Ishikawa (cell line): ENCODE results near the gene PYDC2.

Experiments
- TAF1 ChIP-seq: IDR thresholded peaks from 2 replicates; pipeline ENCODE4 v1.6.1; 2012; ENCODE audit warnings: low read depth, mild to moderate bottlenecking
- TF ChIP-seq, protein P1 (sequence below): IDR thresholded peaks from 2 replicates; pipeline ENCODE4 v1.6.1; 2012; ENCODE audit warnings: low read depth, mild to moderate bottlenecking

DNA sequence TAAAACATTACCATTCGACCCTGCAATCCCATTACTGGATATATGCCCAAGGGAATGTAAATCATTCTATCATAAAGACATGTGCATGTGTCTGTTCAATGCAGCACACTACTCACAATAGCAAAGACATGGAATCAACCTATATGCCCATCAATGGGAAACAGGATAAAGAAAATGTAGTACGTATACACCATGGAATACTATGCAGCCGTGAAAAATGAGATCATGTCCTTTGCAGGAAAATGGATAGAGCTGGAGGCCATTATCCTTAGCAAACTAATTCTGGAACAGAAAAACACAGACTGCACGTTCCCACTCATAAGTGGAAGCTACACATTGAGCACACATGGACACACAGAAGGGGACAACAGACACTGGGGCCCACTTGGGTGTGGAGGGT, 20.4 kb upstream of the PYDC2 start:
- TF ChIP-seq, protein P1, sequence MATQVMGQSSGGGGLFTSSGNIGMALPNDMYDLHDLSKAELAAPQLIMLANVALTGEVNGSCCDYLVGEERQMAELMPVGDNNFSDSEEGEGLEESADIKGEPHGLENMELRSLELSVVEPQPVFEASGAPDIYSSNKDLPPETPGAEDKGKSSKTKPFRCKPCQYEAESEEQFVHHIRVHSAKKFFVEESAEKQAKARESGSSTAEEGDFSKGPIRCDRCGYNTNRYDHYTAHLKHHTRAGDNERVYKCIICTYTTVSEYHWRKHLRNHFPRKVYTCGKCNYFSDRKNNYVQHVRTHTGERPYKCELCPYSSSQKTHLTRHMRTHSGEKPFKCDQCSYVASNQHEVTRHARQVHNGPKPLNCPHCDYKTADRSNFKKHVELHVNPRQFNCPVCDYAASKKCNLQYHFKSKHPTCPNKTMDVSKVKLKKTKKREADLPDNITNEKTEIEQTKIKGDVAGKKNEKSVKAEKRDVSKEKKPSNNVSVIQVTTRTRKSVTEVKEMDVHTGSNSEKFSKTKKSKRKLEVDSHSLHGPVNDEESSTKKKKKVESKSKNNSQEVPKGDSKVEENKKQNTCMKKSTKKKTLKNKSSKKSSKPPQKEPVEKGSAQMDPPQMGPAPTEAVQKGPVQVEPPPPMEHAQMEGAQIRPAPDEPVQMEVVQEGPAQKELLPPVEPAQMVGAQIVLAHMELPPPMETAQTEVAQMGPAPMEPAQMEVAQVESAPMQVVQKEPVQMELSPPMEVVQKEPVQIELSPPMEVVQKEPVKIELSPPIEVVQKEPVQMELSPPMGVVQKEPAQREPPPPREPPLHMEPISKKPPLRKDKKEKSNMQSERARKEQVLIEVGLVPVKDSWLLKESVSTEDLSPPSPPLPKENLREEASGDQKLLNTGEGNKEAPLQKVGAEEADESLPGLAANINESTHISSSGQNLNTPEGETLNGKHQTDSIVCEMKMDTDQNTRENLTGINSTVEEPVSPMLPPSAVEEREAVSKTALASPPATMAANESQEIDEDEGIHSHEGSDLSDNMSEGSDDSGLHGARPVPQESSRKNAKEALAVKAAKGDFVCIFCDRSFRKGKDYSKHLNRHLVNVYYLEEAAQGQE, result no peak
- TF ChIP-seq TAF1, result no peak
